Measurements from ENCODE around the gene LRRC42. TPM values are rescaled to one million over a fixed set of nuclear protein-coding genes. Genes with fewer than 3 reads are reported as not detected.

Gene LRRC42
- total and polyA plus RNA-seq, 10 of the 15 experiments (the other 5 are each of a cell fraction or from before 2014, with no cell fraction given), result 11.0 to 34.4 (median 23.0) TPM

- DNase-seq (ENCODE audit: low read depth, low spot score), result no peak
- ATAC-seq, result no peak
- POLR2A ChIA-PET, result no interaction called here
- CTCF ChIA-PET, result no interaction called here
- H3K4me2 ChIP-seq (ENCODE audit: control insufficient read depth, insufficient read depth), result no peak overlapping the region
- H3K79me2 ChIP-seq (ENCODE audit: control insufficient read depth, insufficient read depth, low read length), result no peaks in the 10 kb centered on the region
- SMC1A ChIA-PET (ENCODE audit: uncharacterized antibody, unreplicated experiment), result no interaction called here
- H3K27ac ChIP-seq (ENCODE audit: control insufficient read depth, insufficient read depth), result no peak overlapping the region
- H3K4me1 ChIP-seq (ENCODE audit: control insufficient read depth, insufficient read depth, low read length), result no peaks in the 10 kb centered on the region
- RAD21 ChIA-PET (ENCODE audit: unreplicated experiment), result no interaction called here
- in situ Hi-C loops (cut with MboI) (loop anchor here (5.0 kb wide), 1 partner anchor 51 kb away; no protein-coding TSS in a partner anchor), intact Hi-C loops (cut with micrococcal nuclease; ENCODE audit: unreplicated experiment) (no loop called here)
- FAIRE-seq, result no peak
- H4K20me1 ChIP-seq (ENCODE audit: control insufficient read depth, insufficient read depth), result no peaks in the 10 kb centered on the region
- H3K27me3 ChIP-seq (replicated peaks in 1 of 2; ENCODE audit: control insufficient read depth in 2 of 2, insufficient read depth in 2 of 2, low read length in 1 of 2), result no peaks in the 10 kb centered on the region; a peak in 2 of 4 replicates
- no TSS peak for BruUV-seq (replicated peaks)
- no peak overlapping the region for H3K9ac ChIP-seq (ENCODE audit: control insufficient read depth, insufficient read depth, low read length)
- TF ChIP-seq E4F1 (IDR thresholded peaks at IDR 0.05; ENCODE audit: borderline replicate concordance, partially characterized antibody) (no peak), ASH2L (IDR thresholded peaks at IDR 0.05; ENCODE audit: borderline replicate concordance, low read depth) (no peak), NR2C2 (IDR thresholded peaks at IDR 0.05; ENCODE audit: borderline replicate concordance, control insufficient read depth, insufficient read length, low read depth) (no peak), HDAC2 (IDR thresholded peaks at IDR 0.05) (no peak), CBFB (IDR thresholded peaks at IDR 0.05; ENCODE audit: low read depth) (no peak), RELA (IDR thresholded peaks at IDR 0.05; ENCODE audit: borderline replicate concordance, partially characterized antibody) (no peak), BCL11A (IDR thresholded peaks at IDR 0.05; ENCODE audit: low read depth, low read length) (no peak), NR2F1 (conservative IDR thresholded peaks at IDR 0.05) (no peak), ZNF274 (IDR thresholded peaks at IDR 0.05; ENCODE audit: insufficient read depth, insufficient read length) (no peak), BHLHE40 (IDR thresholded peaks at IDR 0.05; ENCODE audit: borderline replicate concordance in 1 of 2, low read depth in 2 of 2, low read length in 1 of 2) (no peak), ZNF24 (IDR thresholded peaks at IDR 0.05) (no peak), RBBP5 (conservative IDR thresholded peaks at IDR 0.05) (no peak), KAT2A (conservative IDR thresholded peaks at IDR 0.05; ENCODE audit: control insufficient read depth, low read depth, low read length) (no peak), WRNIP1 (IDR thresholded peaks at IDR 0.05; ENCODE audit: borderline replicate concordance, low read depth, low read length) (no peak)
- TF ChIP-seq, protein P1, sequence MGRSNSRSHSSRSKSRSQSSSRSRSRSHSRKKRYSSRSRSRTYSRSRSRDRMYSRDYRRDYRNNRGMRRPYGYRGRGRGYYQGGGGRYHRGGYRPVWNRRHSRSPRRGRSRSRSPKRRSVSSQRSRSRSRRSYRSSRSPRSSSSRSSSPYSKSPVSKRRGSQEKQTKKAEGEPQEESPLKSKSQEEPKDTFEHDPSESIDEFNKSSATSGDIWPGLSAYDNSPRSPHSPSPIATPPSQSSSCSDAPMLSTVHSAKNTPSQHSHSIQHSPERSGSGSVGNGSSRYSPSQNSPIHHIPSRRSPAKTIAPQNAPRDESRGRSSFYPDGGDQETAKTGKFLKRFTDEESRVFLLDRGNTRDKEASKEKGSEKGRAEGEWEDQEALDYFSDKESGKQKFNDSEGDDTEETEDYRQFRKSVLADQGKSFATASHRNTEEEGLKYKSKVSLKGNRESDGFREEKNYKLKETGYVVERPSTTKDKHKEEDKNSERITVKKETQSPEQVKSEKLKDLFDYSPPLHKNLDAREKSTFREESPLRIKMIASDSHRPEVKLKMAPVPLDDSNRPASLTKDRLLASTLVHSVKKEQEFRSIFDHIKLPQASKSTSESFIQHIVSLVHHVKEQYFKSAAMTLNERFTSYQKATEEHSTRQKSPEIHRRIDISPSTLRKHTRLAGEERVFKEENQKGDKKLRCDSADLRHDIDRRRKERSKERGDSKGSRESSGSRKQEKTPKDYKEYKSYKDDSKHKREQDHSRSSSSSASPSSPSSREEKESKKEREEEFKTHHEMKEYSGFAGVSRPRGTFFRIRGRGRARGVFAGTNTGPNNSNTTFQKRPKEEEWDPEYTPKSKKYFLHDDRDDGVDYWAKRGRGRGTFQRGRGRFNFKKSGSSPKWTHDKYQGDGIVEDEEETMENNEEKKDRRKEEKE (IDR thresholded peaks at IDR 0.05), result no peak
- TF ChIP-seq, protein P2, sequence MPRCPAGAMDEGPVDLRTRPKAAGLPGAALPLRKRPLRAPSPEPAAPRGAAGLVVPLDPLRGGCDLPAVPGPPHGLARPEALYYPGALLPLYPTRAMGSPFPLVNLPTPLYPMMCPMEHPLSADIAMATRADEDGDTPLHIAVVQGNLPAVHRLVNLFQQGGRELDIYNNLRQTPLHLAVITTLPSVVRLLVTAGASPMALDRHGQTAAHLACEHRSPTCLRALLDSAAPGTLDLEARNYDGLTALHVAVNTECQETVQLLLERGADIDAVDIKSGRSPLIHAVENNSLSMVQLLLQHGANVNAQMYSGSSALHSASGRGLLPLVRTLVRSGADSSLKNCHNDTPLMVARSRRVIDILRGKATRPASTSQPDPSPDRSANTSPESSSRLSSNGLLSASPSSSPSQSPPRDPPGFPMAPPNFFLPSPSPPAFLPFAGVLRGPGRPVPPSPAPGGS (IDR thresholded peaks at IDR 0.05; ENCODE audit: borderline replicate concordance, insufficient read depth, low read depth, low read length, poor library complexity, severe bottlenecking), result no peak
- H3K4me3 ChIP-seq, result no peak overlapping the region
- H2AFZ ChIP-seq (ENCODE audit: control insufficient read depth, low read depth, low read length), result no peak overlapping the region
- H3K9me3 ChIP-seq (replicated peaks; ENCODE audit: control insufficient read depth, insufficient read depth, low read length), result no peaks in the 10 kb centered on the region
- whole genome bisulfite sequencing (ENCODE audit: insufficient coverage, insufficient replicate concordance, low lambda C conversion rate, missing lambda C conversion rate), result 28% methylated on average over 8 of the region's 8 CpGs
- no peaks in the 10 kb centered on the region for H3K36me3 ChIP-seq (ENCODE audit: control insufficient read depth in 2 of 2, insufficient read depth in 2 of 2, low read length in 1 of 2)
Measured at GRCh38 chr1:54013393-54014008, 67.4 kb downstream of the LRRC42 start.
